Large intestine (tissue), 3 donors: ENCODE measurements around the gene HDAC4. TPM values are rescaled to one million over a fixed set of nuclear protein-coding genes. Genes with fewer than 3 reads are reported as not detected.

ENCODE experiments used
- DNase-seq, 2 donors: peaks; one replicate each; pipeline versions ENCODE4 v3.0.0 to v3.0.0-alpha.2; 2013
- H3K27ac ChIP-seq: one replicate; pipeline ENCODE4 v1.5.1; 2013; ENCODE audit warnings: low read length
- H3K27me3 ChIP-seq: 2 replicates; pipeline ENCODE4 v1.6.1; 2013; ENCODE audit warnings: low read length; ENCODE audit not compliant: control insufficient read depth, insufficient read depth
- H3K36me3 ChIP-seq: 2 replicates; pipeline ENCODE4 v1.6.1; 2013; ENCODE audit warnings: low read length; ENCODE audit not compliant: control insufficient read depth, insufficient read depth
- H3K4me1 ChIP-seq: one replicate; pipeline ENCODE4 v1.6.1; 2013; ENCODE audit warnings: low read length; ENCODE audit not compliant: control insufficient read depth, insufficient read depth
- H3K4me3 ChIP-seq: one replicate; pipeline ENCODE4 v1.5.1; 2013; ENCODE audit warnings: low read length
- H3K9me3 ChIP-seq: one replicate; pipeline ENCODE4 v1.6.1; 2013; ENCODE audit warnings: mild to moderate bottlenecking, low read depth, low read length, moderate library complexity; ENCODE audit not compliant: control insufficient read depth
- WGBS: methylation state at CpG from one replicate; pipeline ENCODE4 v1.1.5; 2013; ENCODE audit warnings: low lambda C conversion rate; ENCODE audit not compliant: insufficient coverage; 5-methylcytosine and 5-hydroxymethylcytosine counted together
- polyA plus RNA-seq: library from polyadenylated mRNA; unstranded; fragments of 120-200 nt; gene quantifications from one replicate; pipeline ENCODE4 v1.2.1, GENCODE V29; 2013

The HDAC4 gene
- polyA plus RNA-seq, 1 donor, result 10.7 TPM

- no peaks in the 10 kb centered on the region for H3K27me3 ChIP-seq
- H3K4me1 ChIP-seq, result peaks cover 29% of the 10 kb centered on the region
- peaks cover 23% of the 10 kb centered on the region for H3K36me3 ChIP-seq
- WGBS, result no CpG with 5 or more reads among the region's 8 CpGs
- H3K9me3 ChIP-seq, result no peaks in the 10 kb centered on the region
- DNase-seq, result peak in 1 of 2 donors; percentile 18
- no peak overlapping the region for H3K4me3 ChIP-seq
- H3K27ac ChIP-seq, result peak overlapping the region; percentile 20
Observed at GRCh38 chr2:239113615-239114014, 287.2 kb downstream of the HDAC4 start.

- H3K36me3 ChIP-seq, result peaks cover 27% of the 10 kb centered on the region
- H3K27ac ChIP-seq, result no peak overlapping the region
- H3K4me1 ChIP-seq, result peaks cover 29% of the 10 kb centered on the region
- H3K27me3 ChIP-seq, result no peaks in the 10 kb centered on the region
- H3K9me3 ChIP-seq, result no peaks in the 10 kb centered on the region
- DNase-seq, result peak; percentile 48 to 80
- 2% methylated on average over 7 of the region's 12 CpGs for WGBS
- H3K4me3 ChIP-seq, result no peak overlapping the region
Observed at GRCh38 chr2:239113171-239113570, 287.6 kb downstream of the HDAC4 start.

DNA sequence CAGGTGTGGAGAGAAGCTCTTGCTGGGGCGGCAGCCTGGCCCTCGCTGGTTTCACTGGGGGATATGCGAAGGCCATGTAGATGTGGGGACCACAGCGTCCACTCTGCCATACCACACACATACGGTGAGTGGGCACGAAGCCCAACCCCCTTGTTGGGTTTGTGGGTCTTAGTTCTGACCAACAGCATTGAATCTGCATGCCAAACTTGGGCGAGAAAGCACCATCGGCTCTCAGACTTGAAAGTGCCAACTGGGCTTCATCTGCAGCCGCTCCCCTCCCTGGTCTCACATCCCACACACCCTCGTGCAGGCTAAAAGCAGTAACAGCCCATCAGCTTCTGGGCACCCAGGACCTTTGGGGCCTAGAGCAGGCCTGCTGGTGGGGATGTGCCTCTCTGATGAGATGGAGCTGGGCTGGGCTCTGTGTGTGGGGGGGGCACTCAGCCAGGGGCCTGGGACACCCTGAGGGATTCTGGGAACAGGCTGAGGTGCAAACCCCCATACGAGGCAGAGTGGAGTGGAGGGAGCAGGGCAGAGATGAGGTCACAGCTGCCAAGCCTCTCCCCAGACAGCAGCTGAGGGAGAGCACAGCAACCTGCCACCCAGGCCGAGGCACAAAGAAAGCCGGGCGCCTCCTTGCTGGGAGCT, 288.6 kb downstream of the HDAC4 start:
- Histone ChIP-seq H3K27me3 (no peaks in the 10 kb centered on the region), H3K36me3 (peaks cover 36% of the 10 kb centered on the region), H3K4me1 (peaks cover 29% of the 10 kb centered on the region), H3K9me3 (no peaks in the 10 kb centered on the region), H3K4me3 (no peak overlapping the region), H3K27ac (no peak overlapping the region)
- WGBS, result no CpG with 5 or more reads among the region's 14 CpGs
- no peak for DNase-seq

- no peak overlapping the region for H3K4me3 ChIP-seq
- no peaks in the 10 kb centered on the region for H3K9me3 ChIP-seq
- WGBS, result no CpG with 5 or more reads among the region's 36 CpGs
- no peaks in the 10 kb centered on the region for H3K27me3 ChIP-seq
- DNase-seq, result no peak
- peaks cover 43% of the 10 kb centered on the region for H3K36me3 ChIP-seq
- no peak overlapping the region for H3K27ac ChIP-seq
- peaks cover 29% of the 10 kb centered on the region for H3K4me1 ChIP-seq
Observed at GRCh38 chr2:239111401-239112100, 289.3 kb downstream of the HDAC4 start.

DNA sequence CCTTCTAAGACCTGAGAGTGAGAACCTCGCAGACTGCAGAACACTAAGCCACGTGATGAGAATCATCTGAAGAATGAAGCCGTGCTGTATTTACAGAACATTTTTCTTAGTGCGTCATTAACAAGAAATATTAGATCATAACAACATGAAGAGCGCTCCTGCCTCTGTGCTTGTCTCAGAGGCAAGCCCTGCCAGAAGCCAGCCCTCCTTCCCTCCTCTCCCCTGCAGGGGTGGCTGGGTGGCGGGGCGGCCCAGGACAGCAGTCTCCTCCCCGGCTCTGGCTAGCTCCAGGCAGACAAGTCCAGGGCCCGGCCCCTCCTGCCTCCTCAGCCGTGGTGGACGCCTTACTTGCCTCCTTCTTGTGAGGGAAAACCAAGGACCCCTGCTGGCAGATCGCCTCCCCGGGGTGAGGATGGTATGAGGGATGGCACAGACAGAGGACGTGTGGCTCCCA, 290.2 kb downstream of the HDAC4 start:
- no CpG with 5 or more reads among the region's 14 CpGs for WGBS
- H3K4me1 ChIP-seq, result peaks cover 29% of the 10 kb centered on the region
- no peak overlapping the region for H3K4me3 ChIP-seq
- peaks cover 44% of the 10 kb centered on the region for H3K36me3 ChIP-seq
- no peaks in the 10 kb centered on the region for H3K27me3 ChIP-seq
- H3K27ac ChIP-seq, result peak overlapping the region; percentile 40
- peak in 1 of 2 donors; percentile 20 for DNase-seq
- H3K9me3 ChIP-seq, result no peaks in the 10 kb centered on the region

GRCh38 chr2:239109928-239110545, 290.8 kb downstream of the HDAC4 start:
- Histone ChIP-seq H3K9me3 (no peaks in the 10 kb centered on the region), H3K27me3 (no peaks in the 10 kb centered on the region), H3K27ac (peak overlapping the region; percentile 40), H3K4me3 (no peak overlapping the region), H3K36me3 (peaks cover 48% of the 10 kb centered on the region), H3K4me1 (peaks cover 29% of the 10 kb centered on the region)
- DNase-seq, result no peak
- WGBS, result no CpG with 5 or more reads among the region's 14 CpGs

DNA sequence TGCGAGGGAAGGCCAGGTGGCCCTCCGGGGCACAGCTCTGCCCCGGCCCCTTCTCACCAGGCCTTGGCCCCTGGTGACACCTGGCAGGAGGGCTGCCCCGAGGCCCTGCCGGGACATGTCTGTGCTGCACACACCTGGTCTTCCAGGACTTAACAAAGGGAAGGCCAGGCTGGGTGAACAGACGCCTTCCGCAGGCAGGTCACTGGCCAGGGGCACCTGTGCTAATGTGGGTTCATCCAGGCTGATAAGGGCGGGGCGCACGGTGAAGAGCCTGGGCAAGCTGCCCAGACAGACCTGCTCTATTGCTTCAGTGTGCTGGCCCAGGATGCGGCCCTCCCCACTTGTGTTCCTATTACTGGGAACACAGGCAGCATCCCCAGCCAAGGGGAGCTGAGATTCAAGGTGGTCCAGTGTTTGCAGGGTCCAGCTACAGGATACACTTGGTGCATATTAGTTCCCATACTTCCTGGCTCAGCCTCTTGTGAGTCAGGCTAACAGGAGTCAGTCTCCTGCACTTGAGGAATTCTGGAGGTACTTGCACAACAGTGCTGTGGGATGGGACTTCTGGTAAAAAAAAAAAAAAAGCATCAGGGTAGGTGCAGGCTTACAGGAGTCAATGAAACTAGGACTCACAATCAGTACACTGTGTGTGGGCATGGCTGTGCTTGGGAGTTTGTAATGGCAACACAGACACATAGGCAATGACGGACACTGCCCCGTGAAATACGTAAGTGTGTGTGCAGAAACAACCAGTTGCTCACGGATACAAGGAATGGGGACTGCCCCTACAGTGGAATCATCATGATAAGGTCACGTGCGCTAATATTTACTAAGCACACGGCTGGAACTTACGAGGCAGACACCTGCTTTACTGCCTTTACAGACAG, 291.5 kb downstream of the HDAC4 start:
- Histone ChIP-seq H3K27me3 (no peaks in the 10 kb centered on the region), H3K27ac (no peak overlapping the region), H3K9me3 (no peaks in the 10 kb centered on the region), H3K36me3 (peaks cover 54% of the 10 kb centered on the region), H3K4me3 (no peak overlapping the region), H3K4me1 (peaks cover 25% of the 10 kb centered on the region)
- peak; percentile 64 to 83 for DNase-seq
- no CpG with 5 or more reads among the region's 19 CpGs for WGBS

DNA sequence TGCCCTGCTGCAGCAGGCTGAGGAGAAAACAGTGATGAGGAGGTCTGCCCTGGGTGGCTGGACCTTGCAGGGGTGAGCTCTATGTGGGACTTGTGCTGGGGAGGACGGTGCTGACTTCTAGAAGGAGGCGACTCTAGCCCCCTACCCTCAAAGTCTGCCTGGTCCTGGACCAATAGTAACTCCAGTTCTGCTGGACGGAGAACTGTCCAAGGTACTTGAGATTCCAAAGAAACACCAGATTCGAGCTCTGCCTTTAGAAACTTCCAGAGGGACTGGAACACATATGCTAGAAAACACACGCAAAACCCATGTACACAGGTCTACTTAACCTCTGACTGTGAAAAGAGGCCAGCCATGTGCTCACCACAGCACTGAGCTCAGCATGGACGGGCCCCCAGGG, 292.4 kb downstream of the HDAC4 start:
- peaks cover 19% of the 10 kb centered on the region for H3K4me1 ChIP-seq
- no peaks in the 10 kb centered on the region for H3K9me3 ChIP-seq
- no CpG with 5 or more reads among the region's 6 CpGs for whole genome bisulfite sequencing
- H3K36me3 ChIP-seq, result peaks cover 60% of the 10 kb centered on the region
- no peak for DNase-seq
- no peak overlapping the region for H3K4me3 ChIP-seq
- no peak overlapping the region for H3K27ac ChIP-seq
- no peaks in the 10 kb centered on the region for H3K27me3 ChIP-seq

- no peaks in the 10 kb centered on the region for H3K9me3 ChIP-seq
- DNase-seq, result no peak
- no peak overlapping the region for H3K4me3 ChIP-seq
- peaks cover 14% of the 10 kb centered on the region for H3K4me1 ChIP-seq
- H3K27ac ChIP-seq, result no peak overlapping the region
- no CpG with 5 or more reads among the region's 26 CpGs for WGBS
- H3K27me3 ChIP-seq, result no peaks in the 10 kb centered on the region
- peaks cover 60% of the 10 kb centered on the region for H3K36me3 ChIP-seq
Observed at GRCh38 chr2:239107936-239108335, 292.9 kb downstream of the HDAC4 start.

GRCh38 chr2:239106966-239107365, 293.9 kb downstream of the HDAC4 start:
- WGBS, result no CpG with 5 or more reads among the region's 9 CpGs
- Histone ChIP-seq H3K27me3 (no peaks in the 10 kb centered on the region), H3K4me1 (peaks cover 8% of the 10 kb centered on the region), H3K9me3 (no peaks in the 10 kb centered on the region), H3K4me3 (no peak overlapping the region), H3K27ac (no peak overlapping the region), H3K36me3 (peaks cover 63% of the 10 kb centered on the region)
- no peak for DNase-seq
